ENCODE results near the gene SLC22A14. TPM values are rescaled to one million over a fixed set of nuclear protein-coding genes. Genes with fewer than 3 reads are reported as not detected.

SLC22A14 gene
- total RNA-seq, 1 experiment from 2014 or later = not detected

GRCh38 chr3:38245930-38246329 is 36.2 kb upstream of the SLC22A14 start:
- WGBS (ENCODE audit: extremely low coverage, insufficient read length, low lambda C conversion rate) = no CpG with 5 or more reads among the region's 4 CpGs
- Mint-ChIP-seq H3K27me3 (ENCODE audit: low read depth) (no peaks in the 10 kb centered on the region), H3K9me3 (no peaks in the 10 kb centered on the region), H3K4me3 (no peak overlapping the region), H3K4me1 (peaks cover 0 to 3% of the 10 kb centered on the region in 2 experiments; a peak in 1 of 4 replicates), H3K36me3 (ENCODE audit: insufficient read depth in 1 of 3, low read depth in 3 of 3) (peaks cover 6 to 36% (median 35%) of the 10 kb centered on the region in 3 experiments; a peak in 6 of 7 replicates), H3K27ac (peak overlapping the region in 2 of 3 experiments; percentile 37 to 54; a peak in 2 of 7 replicates)
- no peak overlapping the region for H3K18ac ChIP-seq (ENCODE audit: insufficient read length, low read depth, low read length)
- no peak overlapping the region for H3K14ac ChIP-seq (ENCODE audit: insufficient read depth, low read length)
- no peak overlapping the region for H3T11ph ChIP-seq (ENCODE audit: low read length)
- no peaks in the 10 kb centered on the region for H3K79me1 ChIP-seq (ENCODE audit: insufficient read depth, low read depth, low read length, poor library complexity, severe bottlenecking)
- H2BK15ac ChIP-seq (ENCODE audit: low read depth, low read length) = no peak overlapping the region
- no peak overlapping the region for H3K9ac ChIP-seq (ENCODE audit: extremely low read depth, insufficient read length, low read length)
- no peak overlapping the region for H2BK20ac ChIP-seq (ENCODE audit: low read depth, low read length, poor library complexity, severe bottlenecking)
- no peak for DNase-seq
- H3K4ac ChIP-seq (ENCODE audit: low read depth, low read length) = no peak overlapping the region
- no peak overlapping the region for H3K23ac ChIP-seq (ENCODE audit: insufficient read length, low read depth, low read length)
- no peaks in the 10 kb centered on the region for H4K20me1 ChIP-seq (ENCODE audit: control insufficient read depth, insufficient read depth, insufficient read length)
- no peak overlapping the region for H4K5ac ChIP-seq (ENCODE audit: insufficient read length, low read depth, low read length)
- H3K27ac ChIP-seq (ENCODE audit: insufficient read length, low read depth, low read length) = no peak overlapping the region
- H3K79me2 ChIP-seq (ENCODE audit: insufficient read depth, low read length) = no peaks in the 10 kb centered on the region
- no peaks in the 10 kb centered on the region for H3K9me3 ChIP-seq (ENCODE audit: control insufficient read depth, low read depth, low read length)
- H4K91ac ChIP-seq (ENCODE audit: insufficient read length, low read depth, low read length) = no peak overlapping the region
- no peak overlapping the region for H3K56ac ChIP-seq (ENCODE audit: insufficient read length, low read depth, low read length)
- H3K4me2 ChIP-seq (ENCODE audit: insufficient read depth, insufficient read length, low read length) = no peak overlapping the region
- H2BK5ac ChIP-seq (ENCODE audit: insufficient read length, low read length) = no peak overlapping the region
- TF ChIP-seq CTCF (conservative IDR thresholded peaks at IDR 0.05) = no peak
- H2AFZ ChIP-seq (ENCODE audit: low read length) = no peak overlapping the region
- no peak overlapping the region for H4K8ac ChIP-seq (replicated peaks; ENCODE audit: insufficient read length, low read depth, low read length)
- H2BK120ac ChIP-seq (ENCODE audit: low read depth, low read length, poor library complexity, severe bottlenecking) = no peak overlapping the region
- no peak overlapping the region for H2BK12ac ChIP-seq (ENCODE audit: insufficient read length, low read depth, low read length)
- no peaks in the 10 kb centered on the region for H3K23me2 ChIP-seq (ENCODE audit: insufficient read length, low read depth, low read length, poor library complexity, severe bottlenecking)
- H3K4me1 ChIP-seq (ENCODE audit: insufficient read depth, low read length) = no peaks in the 10 kb centered on the region
- H3K27me3 ChIP-seq (ENCODE audit: insufficient read depth, low read length) = no peaks in the 10 kb centered on the region
- H2AK5ac ChIP-seq (ENCODE audit: insufficient read length, low read length) = no peak overlapping the region

Data from H9 (cell line).